Left hindlimb (tissue), 1 donor: ENCODE results near the gene RASGEF1B.
"Not testable (repeated sequence)": the region's sequence is repeated elsewhere in the genome, so short reads cannot be mapped to it uniquely, and the experiment has no call there.

Experiments
- DNase-seq: peaks from one replicate; pipeline ENCODE4 v3.0.0-alpha.2; 2018

The RASGEF1B gene

GRCh38 chr4:81498046-81498445 is 26.3 kb upstream of the RASGEF1B start:
- no peak for DNase-seq

- no peak for DNase-seq
Measured at GRCh38 chr4:81495345-81495744, 23.6 kb upstream of the RASGEF1B start.

GRCh38 chr4:81494031-81494431 is 22.3 kb upstream of the RASGEF1B start:
- DNase-seq, result no peak

GRCh38 chr4:81492606-81493230 is 21.0 kb upstream of the RASGEF1B start:
- no peak for DNase-seq

GRCh38 chr4:81491943-81492342 is 20.2 kb upstream of the RASGEF1B start:
- DNase-seq, result no peak

GRCh38 chr4:81490403-81491160 is 18.9 kb upstream of the RASGEF1B start:
- DNase-seq, result no peak

GRCh38 chr4:81486502-81486901 is 14.8 kb upstream of the RASGEF1B start:
- DNase-seq, result no peak

GRCh38 chr4:81485310-81485980 is 13.7 kb upstream of the RASGEF1B start:
- DNase-seq, result no peak

- no peak for DNase-seq
Measured at GRCh38 chr4:81482326-81482725, 10.6 kb upstream of the RASGEF1B start.

GRCh38 chr4:81481151-81481550 is 9.4 kb upstream of the RASGEF1B start:
- no peak for DNase-seq

- DNase-seq, result not testable (repeated sequence)
Measured at GRCh38 chr4:81479573-81479972, 7.9 kb upstream of the RASGEF1B start.

- not testable (repeated sequence) for DNase-seq
Measured at GRCh38 chr4:81473331-81474265, 1.9 kb upstream of the RASGEF1B start.

GRCh38 chr4:81472281-81473182 is 825 bp upstream of the RASGEF1B start:
- DNase-seq, result no peak

GRCh38 chr4:81471298-81471587 is 464 bp downstream of the RASGEF1B start:
- no peak for DNase-seq

- DNase-seq, result peak; percentile 54
Measured at GRCh38 chr4:81470456-81471297, 1.0 kb downstream of the RASGEF1B start.

- DNase-seq, result no peak
Measured at GRCh38 chr4:81469781-81470455, 1.8 kb downstream of the RASGEF1B start.

GRCh38 chr4:81468678-81469077 is 3.0 kb downstream of the RASGEF1B start:
- no peak for DNase-seq

GRCh38 chr4:81467672-81467964 is 4.1 kb downstream of the RASGEF1B start:
- DNase-seq, result no peak

- DNase-seq, result peak; percentile 57
Measured at GRCh38 chr4:81466841-81467671, 4.7 kb downstream of the RASGEF1B start.
